Measurements from ENCODE around the gene BANF2. TPM values are rescaled to one million over a fixed set of nuclear protein-coding genes. Genes with fewer than 3 reads are reported as not detected.
"Not testable (repeated sequence)": the region's sequence is repeated elsewhere in the genome, so short reads cannot be mapped to it uniquely, and the experiment has no call there.

BANF2 gene
- total RNA-seq, 1 experiment from 2014 or later, result not detected

GRCh38 chr20:17657079-17657825, 42.5 kb upstream of the BANF2 start:
- DNase-seq (ENCODE audit: low spot score), result no peak
- peaks cover 19% of the 10 kb centered on the region for H3K36me3 ChIP-seq (ENCODE audit: insufficient read depth, low read length, poor library complexity, severe bottlenecking)
- POLR2A ChIA-PET (ENCODE audit: low non-redundant PET), result no interaction called here
- H3K27ac ChIP-seq (ENCODE audit: low read depth, low read length, poor library complexity, severe bottlenecking), result no peak overlapping the region
- H3K4me1 ChIP-seq (ENCODE audit: insufficient read depth, low read length, poor library complexity, severe bottlenecking), result peaks cover 14% of the 10 kb centered on the region
- no peak overlapping the region for H3K4me3 ChIP-seq (ENCODE audit: low read depth, low read length, poor library complexity, severe bottlenecking)
- CTCF ChIA-PET, result no interaction called here
- H3K27me3 ChIP-seq (replicated peaks; ENCODE audit: insufficient read depth, low read depth, low read length, poor library complexity), result no peaks in the 10 kb centered on the region
- intact Hi-C loops (cut with micrococcal nuclease; ENCODE audit: unreplicated experiment), result loop anchor here (5.0 kb wide), 1 partner anchor 240 kb away; no protein-coding TSS in a partner anchor
- TF ChIP-seq CTCF (conservative IDR thresholded peaks at IDR 0.05; ENCODE audit: low read depth, low read length) (no peak), EZH2 (IDR thresholded peaks at IDR 0.05; ENCODE audit: borderline replicate concordance, low read depth, low read length, poor library complexity, severe bottlenecking) (no peak)
- no TSS peak for BruUV-seq (replicated peaks)
- H3K9me3 ChIP-seq (ENCODE audit: low read depth, low read length, poor library complexity, severe bottlenecking), result peaks cover 8% of the 10 kb centered on the region

- no peak for TF ChIP-seq CTCF (conservative IDR thresholded peaks at IDR 0.05; ENCODE audit: low read depth, low read length)
- TF ChIP-seq EZH2 (IDR thresholded peaks at IDR 0.05; ENCODE audit: borderline replicate concordance, low read depth, low read length, poor library complexity, severe bottlenecking), result no peak
- CTCF ChIA-PET, result no interaction called here
- Histone ChIP-seq H3K36me3 (ENCODE audit: insufficient read depth, low read length, poor library complexity, severe bottlenecking) (peaks cover 19% of the 10 kb centered on the region), H3K9me3 (ENCODE audit: low read depth, low read length, poor library complexity, severe bottlenecking) (peaks cover 8% of the 10 kb centered on the region), H3K4me3 (ENCODE audit: low read depth, low read length, poor library complexity, severe bottlenecking) (no peak overlapping the region), H3K27ac (ENCODE audit: low read depth, low read length, poor library complexity, severe bottlenecking) (no peak overlapping the region), H3K27me3 (replicated peaks; ENCODE audit: insufficient read depth, low read depth, low read length, poor library complexity) (no peaks in the 10 kb centered on the region), H3K4me1 (ENCODE audit: insufficient read depth, low read length, poor library complexity, severe bottlenecking) (peaks cover 22% of the 10 kb centered on the region)
- no TSS peak for BruUV-seq (replicated peaks)
- intact Hi-C loops (cut with micrococcal nuclease; ENCODE audit: unreplicated experiment), result loop anchor here (5.0 kb wide), 1 partner anchor 239 kb away; no protein-coding TSS in a partner anchor
- no peak for DNase-seq (ENCODE audit: low spot score)
- POLR2A ChIA-PET (ENCODE audit: low non-redundant PET), result interaction anchor here (0.6 kb wide), 1 partner anchor 1255 kb away, joined by 4 read pairs; no protein-coding TSS in a partner anchor
Measured at GRCh38 chr20:17657898-17658647, 41.7 kb upstream of the BANF2 start.

- no TSS peak for BruUV-seq (replicated peaks)
- Histone ChIP-seq H3K4me1 (ENCODE audit: insufficient read depth, low read length, poor library complexity, severe bottlenecking) (peaks cover 28% of the 10 kb centered on the region), H3K27me3 (replicated peaks; ENCODE audit: insufficient read depth, low read depth, low read length, poor library complexity) (no peaks in the 10 kb centered on the region), H3K27ac (ENCODE audit: low read depth, low read length, poor library complexity, severe bottlenecking) (no peak overlapping the region), H3K4me3 (ENCODE audit: low read depth, low read length, poor library complexity, severe bottlenecking) (no peak overlapping the region), H3K36me3 (ENCODE audit: insufficient read depth, low read length, poor library complexity, severe bottlenecking) (peaks cover 19% of the 10 kb centered on the region), H3K9me3 (ENCODE audit: low read depth, low read length, poor library complexity, severe bottlenecking) (peaks cover 8% of the 10 kb centered on the region)
- no peak for DNase-seq (ENCODE audit: low spot score)
- TF ChIP-seq CTCF (conservative IDR thresholded peaks at IDR 0.05; ENCODE audit: low read depth, low read length), result no peak
- no peak for TF ChIP-seq EZH2 (IDR thresholded peaks at IDR 0.05; ENCODE audit: borderline replicate concordance, low read depth, low read length, poor library complexity, severe bottlenecking)
- POLR2A ChIA-PET (ENCODE audit: low non-redundant PET), result interaction anchor here (0.6 kb wide), 1 partner anchor 1254 kb away, joined by 4 read pairs; no protein-coding TSS in a partner anchor
- intact Hi-C loops (cut with micrococcal nuclease; ENCODE audit: unreplicated experiment), result loop anchor here (5.0 kb wide), 1 partner anchor 239 kb away; no protein-coding TSS in a partner anchor
- CTCF ChIA-PET, result no interaction called here
Measured at GRCh38 chr20:17658648-17658993, 41.1 kb upstream of the BANF2 start.

- intact Hi-C loops (cut with micrococcal nuclease; ENCODE audit: unreplicated experiment), result loop anchor here (5.0 kb wide), 1 partner anchor 238 kb away; no protein-coding TSS in a partner anchor
- H3K36me3 ChIP-seq (ENCODE audit: insufficient read depth, low read length, poor library complexity, severe bottlenecking), result peaks cover 19% of the 10 kb centered on the region
- BruUV-seq (replicated peaks); H3K27me3 ChIP-seq (replicated peaks; ENCODE audit: insufficient read depth, low read depth, low read length, poor library complexity); POLR2A ChIA-PET (ENCODE audit: low non-redundant PET); CTCF ChIA-PET; H3K9me3 ChIP-seq (ENCODE audit: low read depth, low read length, poor library complexity, severe bottlenecking); H3K27ac ChIP-seq (ENCODE audit: low read depth, low read length, poor library complexity, severe bottlenecking); DNase-seq (ENCODE audit: low spot score); H3K4me3 ChIP-seq (ENCODE audit: low read depth, low read length, poor library complexity, severe bottlenecking): not testable (repeated sequence)
- peaks cover 35% of the 10 kb centered on the region for H3K4me1 ChIP-seq (ENCODE audit: insufficient read depth, low read length, poor library complexity, severe bottlenecking)
Measured at GRCh38 chr20:17659344-17659743, 40.4 kb upstream of the BANF2 start.
